Purkinje cell (primary cell): ENCODE measurements around the gene KRT20. TPM values are rescaled to one million over a fixed set of nuclear protein-coding genes. Genes with fewer than 3 reads are reported as not detected.

Experiments
- polyA plus RNA-seq: library from polyadenylated mRNA; unstranded; fragments of >200 nt; fragmentation: Nextera tagmentation; gene quantifications from 2 replicates; pipeline ENCODE4 v1.2.1, GENCODE V29; 2014

Gene KRT20, protein sequence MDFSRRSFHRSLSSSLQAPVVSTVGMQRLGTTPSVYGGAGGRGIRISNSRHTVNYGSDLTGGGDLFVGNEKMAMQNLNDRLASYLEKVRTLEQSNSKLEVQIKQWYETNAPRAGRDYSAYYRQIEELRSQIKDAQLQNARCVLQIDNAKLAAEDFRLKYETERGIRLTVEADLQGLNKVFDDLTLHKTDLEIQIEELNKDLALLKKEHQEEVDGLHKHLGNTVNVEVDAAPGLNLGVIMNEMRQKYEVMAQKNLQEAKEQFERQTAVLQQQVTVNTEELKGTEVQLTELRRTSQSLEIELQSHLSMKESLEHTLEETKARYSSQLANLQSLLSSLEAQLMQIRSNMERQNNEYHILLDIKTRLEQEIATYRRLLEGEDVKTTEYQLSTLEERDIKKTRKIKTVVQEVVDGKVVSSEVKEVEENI
- not detected in 2 replicates for polyA plus RNA-seq

DNA sequence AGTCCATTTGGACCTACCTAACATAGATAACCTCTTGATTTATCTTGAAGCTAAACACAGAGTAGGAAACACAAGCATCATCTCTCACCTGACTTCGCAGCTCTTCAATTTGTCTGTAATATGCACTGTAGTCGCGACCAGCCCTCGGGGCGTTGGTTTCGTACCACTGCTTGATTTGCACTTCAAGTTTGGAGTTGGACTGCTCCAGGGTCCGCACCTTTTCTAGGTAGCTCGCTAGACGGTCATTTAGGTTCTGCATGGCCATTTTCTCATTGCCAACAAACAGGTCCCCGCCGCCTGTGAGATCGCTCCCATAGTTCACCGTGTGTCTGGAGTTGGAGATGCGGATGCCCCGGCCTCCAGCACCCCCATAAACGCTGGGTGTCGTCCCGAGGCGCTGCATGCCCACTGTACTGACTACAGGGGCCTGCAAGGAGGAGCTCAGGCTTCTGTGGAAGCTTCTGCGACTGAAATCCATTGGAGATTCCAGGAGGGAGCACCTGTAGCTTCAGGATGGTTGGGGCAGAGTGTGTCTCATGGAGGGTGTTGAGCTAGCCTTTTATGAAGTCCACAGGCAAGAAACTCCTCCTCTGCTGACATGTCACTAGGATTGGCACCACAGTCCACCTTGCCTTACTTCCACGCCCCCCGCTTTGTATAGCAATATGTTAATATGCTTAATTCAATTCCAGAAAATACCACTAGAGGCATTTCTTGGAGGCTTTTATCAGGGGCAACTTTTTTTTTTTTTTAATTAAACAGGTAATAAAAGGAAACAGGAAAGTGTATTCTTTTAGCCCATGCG is at the start of gene KRT20:
Gene KRT20, minus strand, starts transcription at position 535 of the 805 bp plus-strand sequence. Its CDS starts 57 bp downstream, at position 478.

DNA sequence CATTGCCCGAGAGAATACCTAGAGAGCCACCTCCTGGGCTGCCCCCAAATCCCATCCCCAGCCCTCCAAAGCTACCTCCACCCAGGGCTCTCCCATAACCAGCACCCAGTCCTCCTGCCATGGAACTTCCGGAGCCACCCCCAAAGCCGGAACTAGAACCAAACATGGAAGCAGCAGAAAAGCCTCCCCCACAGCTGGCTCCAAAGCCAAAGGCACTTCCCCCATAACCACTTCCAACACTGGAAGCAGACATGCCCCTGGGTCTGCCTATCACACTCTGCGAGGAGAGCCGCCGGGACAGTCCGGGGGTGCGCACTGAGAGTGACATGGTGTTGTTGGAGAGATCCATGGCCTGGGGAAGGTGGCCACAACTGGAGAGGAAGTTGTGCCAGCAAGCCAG is 18.2 kb downstream of the KRT20 start, which contains the start of gene KRT12:
Gene KRT12, minus strand, starts transcription at position 386 of the 400 bp plus-strand sequence. Its CDS starts 37 bp downstream, at position 349.

Other genes starting within 250 kb of the KRT20 start
- gene SMARCE1, start 237.4 kb downstream of the KRT20 start, polyA plus RNA-seq = 65.2 and 73.0 TPM in 2 replicates
- 172 and 190 TPM in 2 replicates for gene KRT222, start 220.1 kb downstream of the KRT20 start, polyA plus RNA-seq
- gene KRT24, start 181.5 kb downstream of the KRT20 start, polyA plus RNA-seq = 0.85 TPM in 1 of 2 replicates, not detected in the other
- 0.52 and 3.2 TPM in 2 replicates for gene KRT25, start 129.9 kb downstream of the KRT20 start, polyA plus RNA-seq
- gene KRT26, start 113.0 kb downstream of the KRT20 start, polyA plus RNA-seq = not detected in 2 replicates
- gene KRT27, start 102.7 kb downstream of the KRT20 start, polyA plus RNA-seq = not detected in 2 replicates
- not detected in 2 replicates for gene KRT28, start 85.3 kb downstream of the KRT20 start, polyA plus RNA-seq
- 45.5 and 59.0 TPM in 2 replicates for gene KRT10, start 62.6 kb downstream of the KRT20 start, polyA plus RNA-seq
- not detected in 2 replicates for gene KRT12, start 18.0 kb downstream of the KRT20 start, polyA plus RNA-seq
- gene KRT23, start 52.4 kb upstream of the KRT20 start, polyA plus RNA-seq = 0.60 TPM in 1 of 2 replicates, not detected in the other
- gene KRT39, start 81.7 kb upstream of the KRT20 start, polyA plus RNA-seq = not detected in 2 replicates
- not detected in 2 replicates for gene KRT40, start 99.1 kb upstream of the KRT20 start, polyA plus RNA-seq
- gene KRTAP3-3, start 108.9 kb upstream of the KRT20 start, polyA plus RNA-seq = not detected in 2 replicates
- not detected in 2 replicates for gene KRTAP3-2, start 114.7 kb upstream of the KRT20 start, polyA plus RNA-seq
- gene KRTAP3-1, start 123.9 kb upstream of the KRT20 start, polyA plus RNA-seq = not detected in 2 replicates
- gene KRTAP1-5, start 142.0 kb upstream of the KRT20 start, polyA plus RNA-seq = not detected in 2 replicates
- not detected in 2 replicates for gene KRTAP1-4, start 145.0 kb upstream of the KRT20 start, polyA plus RNA-seq
- gene KRTAP1-3, start 149.6 kb upstream of the KRT20 start, polyA plus RNA-seq = not detected in 2 replicates
- gene KRTAP1-1, start 156.2 kb upstream of the KRT20 start, polyA plus RNA-seq = 0.28 TPM in 1 of 2 replicates, not detected in the other
- gene KRTAP2-1, start 162.1 kb upstream of the KRT20 start, polyA plus RNA-seq = not detected in 2 replicates
- gene KRTAP2-2, start 170.0 kb upstream of the KRT20 start, polyA plus RNA-seq = not detected in 2 replicates
- not detected in 2 replicates for gene KRTAP2-3, start 174.9 kb upstream of the KRT20 start, polyA plus RNA-seq
- gene KRTAP2-4, start 180.6 kb upstream of the KRT20 start, polyA plus RNA-seq = not detected in 2 replicates
- not detected in 2 replicates for gene KRTAP4-7, start 198.9 kb upstream of the KRT20 start, polyA plus RNA-seq
- gene KRTAP4-8, start 212.9 kb upstream of the KRT20 start, polyA plus RNA-seq = not detected in 2 replicates
- gene KRTAP4-16, start 217.0 kb upstream of the KRT20 start, polyA plus RNA-seq = not detected in 2 replicates
- not detected in 2 replicates for gene KRTAP4-9, start 220.1 kb upstream of the KRT20 start, polyA plus RNA-seq
- gene KRTAP4-11, start 233.1 kb upstream of the KRT20 start, polyA plus RNA-seq = not detected in 2 replicates
- not detected in 2 replicates for gene KRTAP4-12, start 238.9 kb upstream of the KRT20 start, polyA plus RNA-seq